ENCODE data around the gene PEF1.

GRCh38 chr1:31583995-31584868 is 60.4 kb downstream of the PEF1 start:
- TF ChIP-seq CTCF (IDR thresholded peaks at IDR 0.05; ENCODE audit: low read depth, low read length) (no peak), EZH2phosphoT487 (IDR thresholded peaks at IDR 0.05; ENCODE audit: low read depth) (no peak)
